Panc1 (cell line): ENCODE data around the gene BTBD2. TPM values are rescaled to one million over a fixed set of nuclear protein-coding genes. Genes with fewer than 3 reads are reported as not detected.

Experiments
- ATAC-seq: fragments of 200-7000 bp; cut with Tn5 transposase; 2 replicates; pipeline ENCODE4 v1.9.1; 2020; ENCODE audit warnings: mild to moderate bottlenecking, moderate library complexity
- BruUV-seq: library from RNA; stranded (reverse); fragments of 400-500 nt; replicated peaks from 2 replicates; lab custom pipeline; 2021; lab: Mats Ljungman, UMichigan
- CTCF ChIA-PET: fragments of 300-600 bp; sonication (Branson Sonifier 250); formaldehyde crosslinking; loops from one replicate; lab custom pipeline; 2022; ENCODE audit warnings: antibody characterized with exemption; lab: Charles Lee
- POLR2A ChIA-PET: fragments of 300-600 bp; sonication (Branson Sonifier 250); formaldehyde crosslinking; loops from one replicate; lab custom pipeline; 2022; ENCODE audit warnings: antibody characterized with exemption; lab: Charles Lee
- DNase-seq: peaks from one replicate; pipeline ENCODE4 v3.0.0-alpha.2; 2010; ENCODE audit warnings: low read depth, low spot score
- H3K27ac ChIP-seq: 2 replicates; pipeline ENCODE4 v1.5.1; 2011; ENCODE audit warnings: mild to moderate bottlenecking, low read length, inconsistent platforms
- H3K27me3 ChIP-seq: fragments of 200-500 bp; sonication (Bioruptor generic); 2 replicates; pipeline ENCODE4 v1.6.0; 2014; ENCODE audit warnings: low read length, inconsistent platforms; ENCODE audit not compliant: control insufficient read depth, insufficient read depth
- H3K36me3 ChIP-seq: fragments of 200-500 bp; sonication (Bioruptor generic); 2 replicates; pipeline ENCODE4 v1.5.1; 2014; ENCODE audit warnings: inconsistent platforms, mild to moderate bottlenecking, low read length, moderate library complexity; ENCODE audit not compliant: control insufficient read depth, insufficient read depth
- H3K4me1 ChIP-seq: 2 replicates; pipeline ENCODE4 v1.5.1; 2011; ENCODE audit warnings: inconsistent platforms, mild to moderate bottlenecking, low read length, moderate library complexity; ENCODE audit not compliant: control insufficient read depth, insufficient read depth
- H3K4me3 ChIP-seq, 2 experiments: 2 replicates each; pipeline ENCODE4 v1.5.1; 2011 to 2012; ENCODE audit warnings: low read depth in 2 of 2, low read length in 2 of 2, mild to moderate bottlenecking in 2 of 2, inconsistent platforms in 1 of 2, moderate library complexity in 1 of 2
- H3K9me3 ChIP-seq: fragments of 200-500 bp; sonication (Bioruptor generic); 2 replicates; pipeline ENCODE4 v1.5.1; 2014; ENCODE audit warnings: low read depth, mild to moderate bottlenecking, inconsistent platforms, low read length, moderate library complexity; ENCODE audit not compliant: control insufficient read depth, insufficient read depth
- POLR2AphosphoS5 ChIP-seq: IDR thresholded peaks from 2 replicates; pipeline ENCODE4 v1.6.1; 2012; ENCODE audit warnings: mild to moderate bottlenecking, low read depth, low read length, moderate library complexity
- REST ChIP-seq, 2 experiments: IDR thresholded peaks; 2 replicates each; pipeline ENCODE4 v1.6.1; 2011 to 2012; ENCODE audit warnings: low read depth in 2 of 2, control low read depth in 1 of 2, low read length in 1 of 2, mild to moderate bottlenecking in 1 of 2, moderate library complexity in 1 of 2; ENCODE audit not compliant: insufficient read depth in 1 of 2
- SIN3A ChIP-seq: IDR thresholded peaks from 2 replicates; pipeline ENCODE4 v1.6.1; 2012; ENCODE audit warnings: low read depth, mild to moderate bottlenecking, low read length, moderate library complexity, borderline replicate concordance; ENCODE audit not compliant: insufficient read depth
- TCF7L2 ChIP-seq: IDR thresholded peaks from 2 replicates; pipeline ENCODE4 v1.6.1; 2011; ENCODE audit warnings: mild to moderate bottlenecking, low read depth, low read length, inconsistent platforms
- in situ Hi-C: cut with HindIII; loops from 2 replicates; pipeline ENCODE4 v1.10.0; 2016; ENCODE audit warnings: low sequenced_read_pairs, low pct_unique_long_range_greater_than_20kb
- intact Hi-C: fragments of 100-400 bp; cut with micrococcal nuclease; formaldehyde crosslinking; loops from one replicate; pipeline ENCODE4 v1.10.0; 2022; ENCODE audit not compliant: unreplicated experiment
- total RNA-seq: library from RNA; stranded (reverse); gene quantifications from one replicate; pipeline ENCODE4 v1.2.1, GENCODE V29; 2021; ENCODE audit not compliant: unreplicated experiment
- TF ChIP-seq, protein P1 (sequence below): fragments of 450-650 bp; IDR thresholded peaks from 2 replicates; pipeline ENCODE4 v1.5.1; 2017; ENCODE audit warnings: mild to moderate bottlenecking

BTBD2 gene
- total RNA-seq, 1 experiment from 2014 or later: 59.6 TPM

GRCh38 chr19:2013683-2013961, 1.9 kb downstream of the BTBD2 start:
- no peaks in the 10 kb centered on the region for H3K27me3 ChIP-seq
- no peak overlapping the region for H3K27ac ChIP-seq
- no peak for TF ChIP-seq REST (IDR thresholded peaks at IDR 0.05; ENCODE audit: insufficient read depth in 1 of 2, low read depth in 2 of 2, low read length in 1 of 2)
- H3K36me3 ChIP-seq: peaks cover 3% of the 10 kb centered on the region; the same call in 1 of the 2 replicates
- in situ Hi-C loops (no loop called here), intact Hi-C loops (no loop called here)
- no peak overlapping the region for H3K4me3 ChIP-seq
- ChIA-PET POLR2A (no interaction called here), CTCF (no interaction called here)
- no peaks in the 10 kb centered on the region for H3K4me1 ChIP-seq
- BruUV-seq: no TSS peak
- DNase-seq: no peak
- no peak for ATAC-seq
- no peaks in the 10 kb centered on the region for H3K9me3 ChIP-seq

GRCh38 chr19:2012941-2013682, 2.4 kb downstream of the BTBD2 start:
- DNase-seq: no peak
- Histone ChIP-seq H3K36me3 (peaks cover 3% of the 10 kb centered on the region; the same call in 1 of the 2 replicates), H3K4me3 (no peak overlapping the region), H3K27ac (no peak overlapping the region), H3K4me1 (no peaks in the 10 kb centered on the region), H3K9me3 (no peaks in the 10 kb centered on the region), H3K27me3 (no peaks in the 10 kb centered on the region)
- BruUV-seq: no TSS peak
- TF ChIP-seq, protein P1, sequence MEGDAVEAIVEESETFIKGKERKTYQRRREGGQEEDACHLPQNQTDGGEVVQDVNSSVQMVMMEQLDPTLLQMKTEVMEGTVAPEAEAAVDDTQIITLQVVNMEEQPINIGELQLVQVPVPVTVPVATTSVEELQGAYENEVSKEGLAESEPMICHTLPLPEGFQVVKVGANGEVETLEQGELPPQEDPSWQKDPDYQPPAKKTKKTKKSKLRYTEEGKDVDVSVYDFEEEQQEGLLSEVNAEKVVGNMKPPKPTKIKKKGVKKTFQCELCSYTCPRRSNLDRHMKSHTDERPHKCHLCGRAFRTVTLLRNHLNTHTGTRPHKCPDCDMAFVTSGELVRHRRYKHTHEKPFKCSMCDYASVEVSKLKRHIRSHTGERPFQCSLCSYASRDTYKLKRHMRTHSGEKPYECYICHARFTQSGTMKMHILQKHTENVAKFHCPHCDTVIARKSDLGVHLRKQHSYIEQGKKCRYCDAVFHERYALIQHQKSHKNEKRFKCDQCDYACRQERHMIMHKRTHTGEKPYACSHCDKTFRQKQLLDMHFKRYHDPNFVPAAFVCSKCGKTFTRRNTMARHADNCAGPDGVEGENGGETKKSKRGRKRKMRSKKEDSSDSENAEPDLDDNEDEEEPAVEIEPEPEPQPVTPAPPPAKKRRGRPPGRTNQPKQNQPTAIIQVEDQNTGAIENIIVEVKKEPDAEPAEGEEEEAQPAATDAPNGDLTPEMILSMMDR: no peak
- TF ChIP-seq SIN3A (no peak), REST (IDR thresholded peaks at IDR 0.05; ENCODE audit: insufficient read depth in 1 of 2, low read depth in 2 of 2, low read length in 1 of 2) (no peak), POLR2AphosphoS5 (no peak), TCF7L2 (no peak)
- intact Hi-C loops (no loop called here), in situ Hi-C loops (no loop called here)
- POLR2A ChIA-PET: no interaction called here
- CTCF ChIA-PET: interaction anchor here (0.6 kb wide), 1 partner anchor 11 kb away, joined by 5 read pairs; no protein-coding TSS in a partner anchor
- no peak for ATAC-seq
